ENCODE data around the gene MIA3.
A peak's percentile ranks its signal among the peaks of the same experiment; 100 is the strongest.
"Not testable (repeated sequence)": the region's sequence is repeated elsewhere in the genome, so short reads cannot be mapped to it uniquely, and the experiment has no call there.

Gene MIA3

GRCh38 chr1:222618001-222618879, at the start of gene MIA3:
MIA3 (plus strand) TSS chr1:222618097; CDS start chr1:222618111, 14 bp downstream.
- DNase-seq (ENCODE audit: extremely low spot score, insufficient read length, low read depth) (peak; percentile 79), FAIRE-seq (no peak)

- DNase-seq (ENCODE audit: extremely low spot score, insufficient read length, low read depth) (no peak), FAIRE-seq (no peak)
Measured at GRCh38 chr1:222570837-222571236, 47.1 kb upstream of the MIA3 start.

- no peak for DNase-seq (ENCODE audit: extremely low spot score, insufficient read length, low read depth)
- FAIRE-seq: no peak
Measured at GRCh38 chr1:222579316-222579715, 38.6 kb upstream of the MIA3 start.

GRCh38 chr1:222582099-222582774, 35.7 kb upstream of the MIA3 start:
- FAIRE-seq: peak; percentile 51
- DNase-seq (ENCODE audit: extremely low spot score, insufficient read length, low read depth): no peak

GRCh38 chr1:222583079-222583478, 34.8 kb upstream of the MIA3 start:
- FAIRE-seq (peak; percentile 88), DNase-seq (ENCODE audit: extremely low spot score, insufficient read length, low read depth) (no peak)

- no peak for FAIRE-seq
- no peak for DNase-seq (ENCODE audit: extremely low spot score, insufficient read length, low read depth)
Measured at GRCh38 chr1:222586842-222587241, 31.1 kb upstream of the MIA3 start.

- FAIRE-seq (no peak), DNase-seq (ENCODE audit: extremely low spot score, insufficient read length, low read depth) (no peak)
Measured at GRCh38 chr1:222588135-222588534, 29.8 kb upstream of the MIA3 start.

GRCh38 chr1:222589462-222590302, 28.2 kb upstream of the MIA3 start, which contains the start of gene TAF1A:
TAF1A (minus strand) TSS chr1:222589933.
- FAIRE-seq (peak; percentile 98), DNase-seq (ENCODE audit: extremely low spot score, insufficient read length, low read depth) (peak; percentile 67)

GRCh38 chr1:222592171-222592570, 25.7 kb upstream of the MIA3 start:
- no peak for FAIRE-seq
- no peak for DNase-seq (ENCODE audit: extremely low spot score, insufficient read length, low read depth)

- FAIRE-seq (no peak), DNase-seq (ENCODE audit: extremely low spot score, insufficient read length, low read depth) (no peak)
Measured at GRCh38 chr1:222594789-222595188, 23.1 kb upstream of the MIA3 start.

- FAIRE-seq (no peak), DNase-seq (ENCODE audit: extremely low spot score, insufficient read length, low read depth) (no peak)
Measured at GRCh38 chr1:222596696-222597095, 21.2 kb upstream of the MIA3 start.

GRCh38 chr1:222600281-222600680, 17.6 kb upstream of the MIA3 start:
- FAIRE-seq: no peak
- DNase-seq (ENCODE audit: extremely low spot score, insufficient read length, low read depth): no peak

GRCh38 chr1:222601257-222601656, 16.6 kb upstream of the MIA3 start:
- DNase-seq (ENCODE audit: extremely low spot score, insufficient read length, low read depth) (no peak), FAIRE-seq (no peak)

GRCh38 chr1:222606757-222607156, 11.1 kb upstream of the MIA3 start:
- FAIRE-seq: no peak
- DNase-seq (ENCODE audit: extremely low spot score, insufficient read length, low read depth): no peak

- not testable (repeated sequence) for DNase-seq (ENCODE audit: extremely low spot score, insufficient read length, low read depth); FAIRE-seq
Measured at GRCh38 chr1:222609111-222609510, 8.8 kb upstream of the MIA3 start.

- no peak for DNase-seq (ENCODE audit: extremely low spot score, insufficient read length, low read depth)
- FAIRE-seq: no peak
Measured at GRCh38 chr1:222610728-222611127, 7.2 kb upstream of the MIA3 start.

- no peak for FAIRE-seq
- no peak for DNase-seq (ENCODE audit: extremely low spot score, insufficient read length, low read depth)
Measured at GRCh38 chr1:222613627-222614026, 4.3 kb upstream of the MIA3 start.

GRCh38 chr1:222616525-222616924, 1.4 kb upstream of the MIA3 start:
- DNase-seq (ENCODE audit: extremely low spot score, insufficient read length, low read depth) (no peak), FAIRE-seq (no peak)

GRCh38 chr1:222617367-222617951, 438 bp upstream of the MIA3 start:
- peak; percentile 83 for FAIRE-seq

More at GRCh38 chr1:222617367-222617951, 438 bp upstream of the MIA3 start:
- peak; percentile 62 for DNase-seq (ENCODE audit: extremely low spot score, insufficient read length, low read depth)

Measured in GM18507 (cell line).